OCI-M2 (cell line): ENCODE measurements around the gene AQP6.
"Not testable (repeated sequence)": the region's sequence is repeated elsewhere in the genome, so short reads cannot be mapped to it uniquely, and the experiment has no call there.

Source experiments
- DNase-seq: peaks from one replicate; lab custom pipeline; 2025; ENCODE audit not compliant: unreplicated experiment; lab: John Stamatoyannopoulos, UW

Gene AQP6

GRCh38 chr12:49969027-49969426 is 3.7 kb upstream of the AQP6 start:
- no peak for DNase-seq

DNA sequence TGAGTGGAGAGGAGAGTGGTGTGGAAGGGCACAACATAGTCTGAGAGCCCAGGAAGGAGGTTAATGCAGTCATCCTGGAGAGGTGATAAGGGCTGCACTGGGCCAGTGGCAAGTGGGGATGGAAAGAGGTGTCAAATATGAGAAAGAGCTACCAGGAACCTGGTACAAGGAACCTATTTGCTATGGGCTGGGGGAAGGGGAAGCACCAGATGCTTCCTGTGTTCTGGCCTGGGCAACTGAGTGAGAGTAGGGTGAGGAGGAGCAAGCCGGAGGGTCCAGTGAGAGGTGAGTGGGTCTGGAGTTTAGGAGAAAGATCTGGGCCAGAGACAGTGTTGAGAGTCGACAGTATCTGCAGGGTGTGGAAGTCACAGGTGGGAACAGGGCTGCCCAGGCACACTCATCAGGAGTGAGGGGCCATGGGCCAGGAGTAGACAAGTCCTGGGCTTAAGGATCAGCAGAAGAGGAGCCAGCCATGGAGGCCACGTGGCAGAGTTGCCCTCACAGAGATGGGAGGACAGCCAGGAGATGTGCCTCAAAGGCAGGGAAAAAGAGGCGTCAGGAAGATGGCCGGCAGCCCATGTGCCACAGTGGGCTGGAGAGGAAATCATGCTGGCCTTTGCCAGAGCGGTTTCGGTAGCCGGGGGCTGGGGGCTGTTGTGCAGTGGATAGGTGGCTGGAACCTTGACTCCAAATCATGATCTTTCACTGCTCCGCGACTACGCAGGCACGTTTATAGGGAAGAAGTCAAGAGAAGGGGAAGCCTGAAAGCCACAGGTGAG is 2.9 kb upstream of the AQP6 start:
- DNase-seq = no peak

GRCh38 chr12:49970658-49971057 is 2.1 kb upstream of the AQP6 start:
- DNase-seq = no peak

GRCh38 chr12:49971141-49971540 is 1.6 kb upstream of the AQP6 start:
- no peak for DNase-seq

- DNase-seq = no peak
Observed at GRCh38 chr12:49972129-49972528, 618 bp upstream of the AQP6 start.

DNA sequence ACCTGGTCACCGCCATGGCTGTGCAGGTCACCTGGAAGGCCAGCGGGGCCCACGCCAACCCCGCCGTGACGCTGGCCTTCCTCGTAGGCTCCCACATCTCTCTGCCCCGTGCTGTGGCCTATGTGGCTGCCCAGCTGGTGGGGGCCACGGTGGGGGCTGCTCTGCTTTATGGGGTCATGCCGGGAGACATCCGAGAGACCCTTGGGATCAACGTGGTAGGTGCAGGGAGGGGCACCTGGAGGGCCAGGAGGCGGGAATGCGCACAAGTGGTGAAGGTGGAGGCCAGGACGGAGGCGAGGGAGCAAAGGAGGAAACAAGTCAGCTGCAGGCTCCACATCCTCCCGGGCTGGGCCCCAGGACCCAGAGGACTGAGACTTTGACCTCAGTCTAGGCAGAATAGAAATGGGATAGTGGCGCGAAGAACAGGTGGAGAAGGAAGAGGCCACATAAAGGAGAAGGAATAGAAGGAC is 649 bp downstream of the AQP6 start:
- no peak for DNase-seq

DNA sequence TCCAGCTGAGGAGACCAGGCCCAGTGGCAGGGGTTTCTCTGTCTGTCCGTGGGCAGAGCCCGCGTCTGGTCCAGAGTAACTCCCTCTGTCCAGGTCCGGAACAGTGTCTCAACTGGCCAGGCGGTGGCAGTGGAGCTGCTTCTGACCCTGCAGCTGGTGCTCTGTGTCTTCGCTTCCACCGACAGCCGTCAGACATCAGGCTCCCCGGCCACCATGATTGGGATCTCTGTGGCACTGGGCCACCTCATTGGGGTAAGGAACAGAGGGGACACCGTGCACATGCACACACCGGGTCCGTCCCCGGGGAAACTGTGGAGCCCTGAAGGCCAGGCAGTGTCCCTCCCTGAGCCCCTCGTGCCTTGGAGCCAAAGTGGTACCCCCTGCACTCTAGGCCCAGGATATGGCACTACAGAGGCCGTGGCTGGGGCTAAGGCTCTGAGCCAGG is 1.5 kb downstream of the AQP6 start:
- DNase-seq = no peak

GRCh38 chr12:49974677-49975317 is 2.0 kb downstream of the AQP6 start:
- no peak for DNase-seq

DNA sequence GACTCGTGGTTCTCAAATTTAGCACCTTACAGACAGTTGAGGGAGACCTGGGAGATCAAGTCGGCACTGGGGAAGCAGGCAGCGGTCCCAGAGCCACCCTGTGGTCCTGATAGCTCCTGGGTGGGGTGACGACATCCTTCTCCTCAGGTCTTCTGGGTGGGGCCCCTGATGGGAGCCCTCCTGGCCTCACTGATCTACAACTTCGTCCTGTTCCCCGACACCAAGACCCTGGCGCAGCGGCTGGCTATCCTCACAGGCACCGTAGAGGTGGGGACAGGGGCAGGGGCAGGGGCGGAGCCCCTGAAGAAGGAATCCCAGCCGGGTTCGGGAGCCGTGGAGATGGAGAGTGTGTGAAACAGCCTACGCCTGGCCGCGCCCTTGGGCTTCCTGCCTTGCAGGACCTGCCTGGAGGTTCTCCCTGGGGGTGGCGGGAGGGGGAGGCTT is 2.6 kb downstream of the AQP6 start:
- DNase-seq = no peak

GRCh38 chr12:49976557-49976956 is 3.8 kb downstream of the AQP6 start:
- DNase-seq = no peak

DNA sequence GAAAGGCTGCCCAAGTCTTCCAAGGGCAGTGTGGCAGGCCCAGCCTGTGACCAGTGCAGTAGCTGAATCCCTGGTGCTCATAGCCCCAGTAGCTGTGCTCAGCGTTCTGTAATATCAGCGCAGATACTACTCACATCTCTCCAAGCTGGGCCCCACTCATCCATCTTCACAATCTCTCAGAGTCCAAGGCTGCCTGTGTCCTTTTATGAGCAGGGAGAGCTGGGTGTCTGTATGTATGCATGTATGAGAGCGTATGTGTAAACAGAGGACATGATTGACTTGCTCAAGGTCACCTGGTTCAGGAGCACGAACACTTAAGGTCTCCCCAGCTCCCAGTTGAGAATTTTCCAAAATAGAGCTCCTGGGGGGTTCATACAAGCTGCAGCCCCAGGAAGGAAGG is 5.4 kb downstream of the AQP6 start:
- DNase-seq = no peak

DNA sequence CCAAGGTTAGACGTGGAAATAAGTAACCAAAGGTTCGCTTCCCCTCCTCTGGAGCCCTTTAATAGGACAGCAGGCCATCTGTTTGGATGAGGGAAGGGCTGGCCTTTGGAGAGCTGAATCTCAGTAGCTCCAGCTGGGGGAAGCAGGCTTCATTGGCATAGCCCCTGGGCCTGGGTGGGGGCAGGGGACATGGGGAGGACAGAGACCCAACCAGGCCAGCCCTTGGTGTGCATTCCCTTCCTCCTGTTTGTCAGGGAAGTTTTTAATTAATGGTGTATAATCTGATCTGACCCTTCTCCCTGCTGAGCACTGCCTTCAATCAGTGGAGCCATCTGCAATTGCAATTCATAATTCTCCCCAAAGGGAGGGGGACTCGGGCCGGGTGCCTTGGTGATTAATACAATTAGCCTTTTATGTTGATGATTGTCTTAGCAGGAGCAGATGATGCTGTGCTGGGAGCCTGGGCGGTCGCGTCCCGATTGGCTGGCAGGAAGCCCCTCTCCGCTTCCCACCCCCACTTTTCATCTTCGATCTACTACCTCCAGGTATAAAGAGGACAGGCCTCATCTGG is 6.4 kb downstream of the AQP6 start:
- DNase-seq = no peak

- no peak for DNase-seq
Observed at GRCh38 chr12:49979791-49980190, 7.0 kb downstream of the AQP6 start.

DNA sequence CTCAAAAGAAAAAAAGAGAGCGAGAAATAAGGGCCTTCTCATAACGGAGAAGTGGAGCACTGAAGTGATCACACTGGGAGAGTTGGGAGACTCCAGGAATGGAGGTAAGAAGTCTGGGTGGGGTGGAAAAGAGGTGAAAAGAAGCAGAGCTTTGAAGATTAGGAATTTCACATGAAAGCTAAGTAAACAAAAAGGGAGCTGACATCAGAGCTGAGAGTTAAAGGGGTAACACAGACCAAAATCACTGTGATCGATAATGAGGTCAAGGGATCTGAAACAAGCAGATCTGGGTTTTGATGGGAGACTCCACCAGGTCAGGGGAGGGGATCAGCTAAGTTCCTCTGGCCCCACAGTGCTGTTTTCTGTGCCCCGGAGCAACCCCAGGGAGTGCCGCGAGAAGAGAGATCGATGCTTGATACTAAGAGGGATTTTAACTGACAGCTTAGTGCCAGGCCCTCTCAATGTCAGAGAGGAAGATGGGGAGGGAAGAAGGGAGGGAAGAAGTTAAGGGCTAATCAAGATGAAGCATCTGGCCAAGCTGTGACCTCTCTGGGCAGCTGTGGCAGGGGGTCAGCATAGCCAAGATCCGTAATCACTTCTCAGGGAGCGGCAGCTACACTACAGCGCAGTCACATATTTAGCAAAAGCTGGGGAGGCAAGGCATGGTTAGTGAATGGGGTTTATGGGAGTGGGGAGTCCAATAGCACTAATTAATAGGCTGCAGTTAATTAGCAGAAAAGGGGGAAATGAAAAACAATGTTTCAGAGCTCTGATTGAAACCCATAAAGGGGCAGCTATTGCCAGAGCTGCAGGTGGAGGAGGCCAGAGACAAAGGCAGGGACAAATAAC is 8.0 kb downstream of the AQP6 start:
- no peak for DNase-seq

- DNase-seq = no peak
Observed at GRCh38 chr12:49982246-49983087, 9.7 kb downstream of the AQP6 start.

GRCh38 chr12:49983892-49984291 is 11.1 kb downstream of the AQP6 start:
- DNase-seq = no peak

DNA sequence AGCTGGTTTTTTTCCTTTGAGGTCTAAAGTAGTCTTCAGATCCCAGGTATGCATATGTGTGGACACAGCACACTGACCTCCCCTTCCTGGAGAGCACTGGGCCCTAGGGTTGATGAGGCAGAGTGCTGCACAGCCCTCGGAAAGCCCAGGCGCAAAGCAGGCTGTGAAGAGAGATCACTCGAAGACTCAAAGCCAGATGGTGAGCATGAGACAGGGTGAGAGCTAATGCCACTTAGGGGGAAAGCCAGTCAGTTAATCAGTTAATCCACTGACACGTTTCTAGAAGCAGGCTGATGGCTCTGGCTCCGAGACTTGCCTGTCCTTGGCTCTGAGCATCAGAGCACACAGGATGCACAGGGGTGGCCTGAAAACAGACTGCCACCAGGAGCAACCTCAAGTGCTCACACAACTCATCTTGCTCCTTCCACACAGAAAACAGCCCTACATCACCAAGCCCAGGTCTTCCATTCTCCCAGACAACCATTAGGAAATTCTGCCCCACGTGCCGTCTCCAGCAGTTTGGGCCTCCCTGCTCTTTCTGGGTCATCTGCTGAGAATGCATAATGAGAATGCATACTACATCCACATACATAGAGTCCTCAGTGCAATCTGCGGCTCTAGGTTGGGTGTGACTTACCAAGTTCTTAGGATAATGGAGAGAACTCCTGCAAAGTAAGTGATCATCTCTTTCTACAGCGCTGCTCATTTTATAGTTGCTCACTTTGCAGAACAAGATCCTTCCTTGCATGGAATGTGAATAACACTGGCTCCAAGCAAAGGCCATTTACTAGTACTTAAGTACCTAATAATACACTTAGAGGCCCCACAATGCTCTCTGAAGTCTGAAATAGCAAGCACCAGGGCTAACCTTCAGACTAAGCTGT is 12.0 kb downstream of the AQP6 start:
- DNase-seq = no peak

DNA sequence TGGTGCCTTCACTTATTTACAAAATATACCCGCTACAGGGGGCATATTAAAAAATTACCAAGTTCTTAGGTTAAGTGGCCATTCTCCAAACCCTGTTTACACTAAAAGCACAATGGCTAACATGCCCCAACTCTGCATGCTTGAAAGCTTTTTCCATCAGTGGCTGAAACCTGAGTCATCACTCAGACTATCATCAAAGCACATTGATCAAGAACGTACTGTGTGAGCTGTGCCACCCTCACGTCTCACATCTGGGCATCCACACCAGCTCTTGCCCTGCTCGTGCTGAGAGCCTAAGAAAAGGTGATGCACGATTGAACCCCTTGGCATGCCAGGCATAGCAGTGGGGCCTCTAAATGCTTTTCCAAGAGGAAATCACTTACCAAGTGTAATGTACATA is 13.2 kb downstream of the AQP6 start:
- no peak for DNase-seq

DNA sequence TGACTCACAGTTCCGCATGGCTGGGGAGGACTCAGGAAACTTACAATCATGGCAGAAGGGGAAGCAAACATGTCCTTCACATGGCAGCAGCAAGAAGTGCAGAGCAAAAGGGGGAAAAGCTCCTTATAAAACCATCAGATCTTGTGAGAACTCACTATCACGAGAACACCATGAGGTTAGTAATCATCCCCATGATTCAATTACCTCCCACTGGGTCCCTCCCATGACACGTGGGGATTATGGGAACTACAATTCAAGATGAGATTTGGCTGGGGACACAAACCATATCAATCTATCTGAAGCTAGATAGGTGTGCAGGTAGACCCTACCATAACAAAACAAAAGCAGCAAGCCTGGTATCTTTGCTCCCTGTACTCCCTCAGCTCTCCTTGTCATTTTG is 13.7 kb downstream of the AQP6 start:
- not testable (repeated sequence) for DNase-seq
